Measurements from ENCODE around the gene SPTSSB.

SPTSSB gene

DNA sequence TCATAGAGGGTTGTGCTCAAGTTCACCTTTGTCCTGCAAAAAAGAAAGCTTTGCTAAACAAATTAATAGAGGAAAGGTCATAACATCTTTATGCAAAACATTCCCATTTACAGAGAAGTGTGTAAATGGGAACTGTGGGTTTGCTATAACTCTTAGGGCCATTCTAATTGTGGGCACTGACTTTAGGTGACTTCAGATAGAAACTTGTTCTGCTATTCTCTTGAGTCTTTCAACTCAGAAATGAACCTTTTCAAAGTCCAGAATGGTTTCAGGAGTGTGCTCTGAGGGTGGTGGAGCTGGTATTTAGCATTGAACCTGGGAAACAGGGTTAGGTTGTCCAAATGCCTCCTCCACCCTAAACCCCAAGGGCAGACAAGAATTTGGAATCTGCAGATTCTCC lies 34.0 kb downstream of the SPTSSB start:
- TF ChIP-seq, protein P1, sequence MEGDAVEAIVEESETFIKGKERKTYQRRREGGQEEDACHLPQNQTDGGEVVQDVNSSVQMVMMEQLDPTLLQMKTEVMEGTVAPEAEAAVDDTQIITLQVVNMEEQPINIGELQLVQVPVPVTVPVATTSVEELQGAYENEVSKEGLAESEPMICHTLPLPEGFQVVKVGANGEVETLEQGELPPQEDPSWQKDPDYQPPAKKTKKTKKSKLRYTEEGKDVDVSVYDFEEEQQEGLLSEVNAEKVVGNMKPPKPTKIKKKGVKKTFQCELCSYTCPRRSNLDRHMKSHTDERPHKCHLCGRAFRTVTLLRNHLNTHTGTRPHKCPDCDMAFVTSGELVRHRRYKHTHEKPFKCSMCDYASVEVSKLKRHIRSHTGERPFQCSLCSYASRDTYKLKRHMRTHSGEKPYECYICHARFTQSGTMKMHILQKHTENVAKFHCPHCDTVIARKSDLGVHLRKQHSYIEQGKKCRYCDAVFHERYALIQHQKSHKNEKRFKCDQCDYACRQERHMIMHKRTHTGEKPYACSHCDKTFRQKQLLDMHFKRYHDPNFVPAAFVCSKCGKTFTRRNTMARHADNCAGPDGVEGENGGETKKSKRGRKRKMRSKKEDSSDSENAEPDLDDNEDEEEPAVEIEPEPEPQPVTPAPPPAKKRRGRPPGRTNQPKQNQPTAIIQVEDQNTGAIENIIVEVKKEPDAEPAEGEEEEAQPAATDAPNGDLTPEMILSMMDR (conservative IDR thresholded peaks at IDR 0.05) = no peak
- no peak overlapping the region for H3K27ac ChIP-seq

DNA sequence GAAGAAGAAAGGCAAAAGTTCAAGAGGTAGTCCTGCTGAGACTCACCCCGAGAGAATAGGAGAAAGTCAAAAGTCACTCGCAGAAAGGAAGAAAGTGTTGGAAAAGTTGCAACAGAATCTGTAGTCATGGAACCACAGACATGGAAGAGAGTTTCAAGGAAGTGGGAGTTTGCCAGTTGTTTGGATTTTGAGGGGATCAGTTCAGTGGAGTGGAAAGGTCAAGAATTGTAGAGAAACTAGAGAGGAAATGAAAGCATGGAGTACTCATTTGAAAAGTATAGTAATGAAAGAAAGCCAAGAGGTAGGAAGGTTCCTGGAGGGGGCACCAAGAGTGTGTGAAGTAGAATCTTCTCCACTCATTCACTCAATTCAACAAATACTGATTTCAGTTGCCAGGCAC lies 34.7 kb downstream of the SPTSSB start:
- no peak overlapping the region for H3K27ac ChIP-seq
- TF ChIP-seq, protein P1 (conservative IDR thresholded peaks at IDR 0.05) = no peak

DNA sequence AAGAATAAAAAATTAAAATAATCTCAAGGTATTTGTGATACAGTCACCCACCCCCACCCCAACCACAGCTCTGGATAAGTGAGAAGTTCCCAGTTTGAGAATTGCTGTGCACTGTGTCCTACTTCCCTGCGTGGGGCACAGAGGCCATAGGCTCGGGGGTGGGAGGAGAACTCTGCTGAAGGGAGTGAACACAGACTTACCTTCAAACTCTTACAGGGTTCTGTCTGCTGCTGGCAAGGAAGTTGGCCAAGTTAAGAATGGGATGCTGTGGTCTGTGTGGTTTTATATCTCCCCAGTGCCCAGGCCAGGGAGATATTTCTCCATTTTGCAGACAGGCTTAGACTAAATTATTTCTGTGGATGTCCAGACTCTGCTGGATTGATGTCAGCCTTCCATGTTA lies 37.6 kb downstream of the SPTSSB start:
- TF ChIP-seq, protein P1 (conservative IDR thresholded peaks at IDR 0.05) = no peak
- no peak overlapping the region for H3K27ac ChIP-seq

DNA sequence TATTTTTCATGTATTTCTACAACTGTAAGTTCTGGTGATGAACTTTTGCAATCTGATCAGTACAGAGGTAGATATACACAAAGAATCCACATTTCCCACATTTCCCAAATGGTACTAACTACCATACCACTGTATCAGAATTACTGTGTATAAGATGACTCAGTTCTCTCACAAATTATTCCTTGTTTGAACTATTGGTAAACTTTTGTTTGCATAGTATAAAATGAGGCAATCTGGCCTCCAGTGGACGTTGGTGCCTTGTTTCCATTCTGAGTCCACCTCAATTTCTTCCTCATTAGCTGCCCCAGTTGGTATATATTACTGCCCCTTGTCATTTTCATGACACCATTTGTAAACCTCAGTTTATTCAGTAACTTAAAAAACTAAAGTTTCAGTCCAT lies 38.5 kb downstream of the SPTSSB start:
- no peak overlapping the region for H3K27ac ChIP-seq
- TF ChIP-seq, protein P1 (conservative IDR thresholded peaks at IDR 0.05) = no peak

DNA sequence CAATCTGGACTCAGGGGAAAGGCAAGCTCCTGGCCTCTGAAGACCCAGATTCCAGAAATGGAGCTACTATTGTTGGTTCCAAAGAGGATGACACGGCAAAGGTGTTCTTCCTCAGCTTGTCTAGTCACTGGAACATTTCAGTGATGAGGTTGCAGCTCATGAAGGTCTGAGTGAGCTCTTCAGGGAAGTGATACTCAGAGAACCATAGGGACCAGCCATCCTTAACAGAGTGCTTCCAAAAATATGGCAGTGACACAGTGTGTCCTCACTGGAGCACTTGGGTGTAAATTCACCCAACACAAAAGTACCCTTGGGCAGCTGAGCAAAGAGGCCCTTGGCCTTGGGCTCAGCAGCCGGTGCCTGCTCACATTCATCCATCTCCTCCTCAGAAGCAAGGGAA lies 46.3 kb downstream of the SPTSSB start:
- H3K27ac ChIP-seq = no peak overlapping the region
- TF ChIP-seq, protein P1 (conservative IDR thresholded peaks at IDR 0.05) = no peak

DNA sequence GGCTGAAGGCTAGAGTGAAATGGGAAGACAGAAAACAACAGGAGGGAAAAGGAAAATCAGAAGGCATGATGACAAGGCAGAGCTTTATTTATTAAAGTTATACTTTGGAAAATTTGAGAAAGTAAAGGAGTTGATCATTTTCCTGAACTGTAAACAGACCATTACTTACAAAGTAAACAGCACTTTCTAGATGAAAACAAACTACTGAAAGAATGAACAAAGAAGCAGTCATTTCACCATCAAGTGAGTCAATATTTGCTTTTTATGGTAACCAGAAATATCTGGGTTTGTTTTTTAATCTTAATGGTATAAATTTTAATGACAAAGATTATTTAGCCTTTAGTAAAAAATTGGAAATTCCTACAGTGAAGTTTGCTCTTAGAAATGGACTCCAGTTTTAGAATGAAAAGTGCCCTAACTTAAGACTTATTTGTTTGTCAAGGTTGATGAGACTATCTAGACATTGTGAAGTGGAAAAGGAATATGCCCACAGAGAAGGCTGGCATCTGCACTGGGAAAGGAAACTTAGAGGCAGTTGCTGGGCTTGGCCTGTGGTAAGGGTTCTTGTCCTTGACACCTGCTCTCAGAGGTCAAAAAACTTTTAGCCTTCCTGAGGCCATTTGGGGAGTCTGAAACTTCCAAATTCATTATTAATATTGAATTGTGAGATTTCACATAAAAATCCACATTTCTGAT lies 47.2 kb downstream of the SPTSSB start:
- H3K27ac ChIP-seq = no peak overlapping the region
- TF ChIP-seq, protein P1 (conservative IDR thresholded peaks at IDR 0.05) = no peak

DNA sequence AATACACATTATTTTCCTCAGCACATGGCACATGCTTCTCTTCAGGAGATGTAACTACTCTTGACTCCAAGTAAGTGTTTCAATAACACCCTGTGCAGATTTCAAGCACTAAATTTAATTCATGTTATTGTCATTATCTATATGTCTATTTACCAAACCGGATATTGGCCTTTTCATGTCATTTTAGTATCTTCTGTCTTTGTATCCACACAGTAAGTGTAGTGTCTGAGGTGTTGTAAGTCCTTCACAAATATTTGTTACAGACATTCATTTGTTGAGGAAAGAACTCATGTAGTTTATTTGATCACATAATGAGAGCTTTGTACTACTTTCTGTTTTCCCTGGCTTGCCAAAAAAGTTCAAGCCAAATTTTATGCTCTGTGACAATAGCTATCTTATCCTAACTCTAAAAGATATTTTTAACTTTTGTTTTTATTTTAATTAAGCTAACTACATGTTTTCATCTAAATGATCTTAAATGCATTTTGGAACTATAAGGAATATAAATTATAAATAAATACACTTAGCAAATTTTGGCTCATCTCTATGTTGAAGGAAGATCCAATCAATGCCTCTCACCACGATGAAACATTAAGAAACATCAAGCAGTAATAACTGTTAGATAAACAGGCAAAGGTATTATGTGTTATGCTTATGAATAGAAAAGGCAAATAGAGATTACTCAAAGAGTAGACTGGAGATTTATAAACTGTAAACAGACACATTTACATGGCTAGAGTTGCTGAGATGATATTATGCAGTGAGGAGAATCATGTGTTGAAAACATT lies 48.3 kb downstream of the SPTSSB start:
- H3K27ac ChIP-seq = no peak overlapping the region
- TF ChIP-seq, protein P1 (conservative IDR thresholded peaks at IDR 0.05) = no peak

All from VCaP (cell line).